Osteoblast (primary cell): ENCODE data around the gene TTC31. TPM values are rescaled to one million over a fixed set of nuclear protein-coding genes. Genes with fewer than 3 reads are reported as not detected.

ENCODE experiments used
- DNase-seq: peaks from one replicate; pipeline ENCODE4 v3.0.0; 2011; ENCODE audit warnings: low spot score, mixed read lengths; ENCODE audit not compliant: insufficient read length; ENCODE audit errors: missing footprints
- H2AFZ ChIP-seq: 2 replicates; pipeline ENCODE4 v1.6.0; 2011; ENCODE audit warnings: mild to moderate bottlenecking, low read length
- H3K27ac ChIP-seq: 2 replicates; pipeline ENCODE4 v1.5.1; 2011; ENCODE audit warnings: mild to moderate bottlenecking, low read depth, low read length, moderate library complexity
- H3K27me3 ChIP-seq: 2 replicates; pipeline ENCODE4 v1.6.0; 2012; ENCODE audit warnings: mild to moderate bottlenecking, control low read depth, inconsistent platforms, low read length, moderate library complexity; ENCODE audit not compliant: insufficient read depth
- H3K36me3 ChIP-seq: 2 replicates; pipeline ENCODE4 v1.5.1; 2011; ENCODE audit warnings: mild to moderate bottlenecking, low read length, control low read depth, moderate library complexity; ENCODE audit not compliant: insufficient read depth
- H3K4me1 ChIP-seq: 2 replicates; pipeline ENCODE4 v1.5.1; 2011; ENCODE audit warnings: mild to moderate bottlenecking, low read length, control low read depth, moderate library complexity; ENCODE audit not compliant: insufficient read depth
- H3K4me2 ChIP-seq: 2 replicates; pipeline ENCODE4 v1.6.0; 2011; ENCODE audit warnings: mild to moderate bottlenecking, low read length; ENCODE audit not compliant: insufficient read depth
- H3K4me3 ChIP-seq: fragments of 200-600 bp; sonication (generic); 3 replicates; pipeline ENCODE4 v1.5.1; 2012; ENCODE audit warnings: mild to moderate bottlenecking, low read length, inconsistent platforms; ENCODE audit not compliant: insufficient read depth
- H3K79me2 ChIP-seq: 2 replicates; pipeline ENCODE4 v1.6.0; 2012; ENCODE audit warnings: mild to moderate bottlenecking, low read length, control low read depth, inconsistent platforms; ENCODE audit not compliant: insufficient read depth
- H3K9me3 ChIP-seq: 2 replicates; pipeline ENCODE4 v1.5.1; 2011; ENCODE audit warnings: low read depth, low read length, control low read depth
- H4K20me1 ChIP-seq: 2 replicates; pipeline ENCODE4 v1.6.0; 2012; ENCODE audit warnings: mild to moderate bottlenecking, low read length, control low read depth; ENCODE audit not compliant: insufficient read depth
- total RNA-seq: library from RNA; depleted of rRNA; stranded (reverse); fragments of >200 nt; gene quantifications from 2 replicates; pipeline ENCODE4 v1.2.3, GENCODE V29; 2012
- TF ChIP-seq, protein P1 (sequence below): IDR thresholded peaks from 2 replicates; pipeline ENCODE4 v1.5.1; 2011; ENCODE audit warnings: mild to moderate bottlenecking, low read depth, low read length, moderate library complexity; ENCODE audit errors: extremely low read depth

The TTC31 gene
- total RNA-seq, 1 donor = 17.0 TPM

GRCh38 chr2:74501335-74502071, 18.6 kb downstream of the TTC31 start:
- no peak overlapping the region for H2AFZ ChIP-seq
- H3K4me2 ChIP-seq = no peak overlapping the region
- H3K36me3 ChIP-seq = peaks cover 14% of the 10 kb centered on the region
- H3K9me3 ChIP-seq = no peaks in the 10 kb centered on the region
- peaks cover 34% of the 10 kb centered on the region for H3K79me2 ChIP-seq
- H3K27me3 ChIP-seq = no peaks in the 10 kb centered on the region
- no peaks in the 10 kb centered on the region for H4K20me1 ChIP-seq
- no peak overlapping the region for H3K4me3 ChIP-seq
- H3K4me1 ChIP-seq = peaks cover 44% of the 10 kb centered on the region
- H3K27ac ChIP-seq = no peak overlapping the region
- DNase-seq = peak; percentile 83
- TF ChIP-seq, protein P1, sequence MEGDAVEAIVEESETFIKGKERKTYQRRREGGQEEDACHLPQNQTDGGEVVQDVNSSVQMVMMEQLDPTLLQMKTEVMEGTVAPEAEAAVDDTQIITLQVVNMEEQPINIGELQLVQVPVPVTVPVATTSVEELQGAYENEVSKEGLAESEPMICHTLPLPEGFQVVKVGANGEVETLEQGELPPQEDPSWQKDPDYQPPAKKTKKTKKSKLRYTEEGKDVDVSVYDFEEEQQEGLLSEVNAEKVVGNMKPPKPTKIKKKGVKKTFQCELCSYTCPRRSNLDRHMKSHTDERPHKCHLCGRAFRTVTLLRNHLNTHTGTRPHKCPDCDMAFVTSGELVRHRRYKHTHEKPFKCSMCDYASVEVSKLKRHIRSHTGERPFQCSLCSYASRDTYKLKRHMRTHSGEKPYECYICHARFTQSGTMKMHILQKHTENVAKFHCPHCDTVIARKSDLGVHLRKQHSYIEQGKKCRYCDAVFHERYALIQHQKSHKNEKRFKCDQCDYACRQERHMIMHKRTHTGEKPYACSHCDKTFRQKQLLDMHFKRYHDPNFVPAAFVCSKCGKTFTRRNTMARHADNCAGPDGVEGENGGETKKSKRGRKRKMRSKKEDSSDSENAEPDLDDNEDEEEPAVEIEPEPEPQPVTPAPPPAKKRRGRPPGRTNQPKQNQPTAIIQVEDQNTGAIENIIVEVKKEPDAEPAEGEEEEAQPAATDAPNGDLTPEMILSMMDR = no peak

DNA sequence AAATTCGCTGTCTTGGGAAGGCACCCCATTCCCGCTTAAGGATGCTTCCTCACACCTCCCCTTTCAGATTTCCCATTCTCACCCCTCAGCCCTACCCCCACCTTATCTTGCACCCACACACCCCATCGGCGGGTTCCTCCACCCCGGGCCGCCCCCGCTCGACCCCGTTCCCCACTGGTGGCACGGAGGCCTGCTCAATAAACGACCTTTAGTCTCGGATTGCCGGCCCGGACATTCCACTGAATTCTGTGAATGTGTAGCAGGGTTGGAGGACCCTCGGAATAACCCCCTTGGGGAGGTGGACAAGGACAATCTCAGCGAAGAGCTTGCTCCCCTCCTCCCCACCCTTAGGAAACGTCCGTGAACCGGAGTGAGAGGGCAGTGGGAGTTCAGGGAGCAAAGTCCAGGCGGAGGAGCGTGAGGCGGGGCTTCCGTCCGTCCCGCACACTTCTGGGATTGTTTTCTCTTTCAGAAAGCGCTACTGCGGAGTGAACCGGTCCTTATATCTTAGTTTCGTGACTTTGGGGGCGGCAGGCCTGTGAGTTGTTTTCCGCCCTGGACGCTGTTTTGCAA, 19.4 kb downstream of the TTC31 start:
- H3K27ac ChIP-seq = no peak overlapping the region
- TF ChIP-seq, protein P1 = no peak
- no peaks in the 10 kb centered on the region for H3K27me3 ChIP-seq
- H3K4me3 ChIP-seq = peak overlapping the region; percentile 80
- peaks cover 14% of the 10 kb centered on the region for H3K36me3 ChIP-seq
- no peaks in the 10 kb centered on the region for H4K20me1 ChIP-seq
- H3K4me2 ChIP-seq = peak overlapping the region; percentile 91
- peaks cover 41% of the 10 kb centered on the region for H3K79me2 ChIP-seq
- H3K4me1 ChIP-seq = peaks cover 50% of the 10 kb centered on the region
- H3K9me3 ChIP-seq = no peaks in the 10 kb centered on the region
- DNase-seq = peak; percentile 74
- H2AFZ ChIP-seq = no peak overlapping the region

DNA sequence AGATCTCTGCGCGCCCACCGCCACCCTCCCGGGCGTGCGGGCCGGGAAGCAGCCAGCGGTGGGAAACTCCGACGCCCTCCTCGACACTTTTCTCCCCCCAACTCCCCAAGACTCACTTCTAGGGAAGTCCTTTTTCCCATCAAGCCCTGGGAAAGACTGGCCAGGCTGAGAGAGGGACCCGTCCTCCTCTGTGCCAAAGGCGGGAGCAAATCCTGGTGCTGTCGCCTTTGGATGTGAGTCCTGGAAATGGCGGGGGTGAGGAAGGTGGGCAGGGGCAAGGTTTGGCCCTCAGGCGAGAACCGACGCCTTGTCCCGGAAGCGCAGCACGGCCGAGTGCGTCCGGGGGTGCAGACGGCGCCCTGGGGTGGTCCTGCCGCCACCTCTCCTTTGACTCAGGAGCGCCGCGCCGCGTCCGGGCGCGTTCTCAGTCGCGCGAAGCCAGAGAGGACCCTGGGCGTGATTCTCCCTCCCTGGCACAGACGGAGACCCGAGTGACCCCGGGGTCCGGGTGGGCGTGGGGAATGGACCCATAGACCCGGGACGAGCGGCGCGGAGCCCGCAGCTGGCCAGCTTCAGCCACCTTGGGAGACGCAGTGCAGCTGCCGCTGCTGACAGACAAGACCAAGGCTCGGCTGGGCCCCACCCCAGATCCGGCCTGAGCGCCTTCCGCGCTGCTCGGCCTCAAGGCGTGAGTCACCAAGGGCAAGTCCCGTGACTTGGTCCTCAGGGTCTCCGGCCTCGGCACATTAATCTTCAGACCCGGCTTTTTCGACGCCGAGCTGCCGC, 20.0 kb downstream of the TTC31 start:
- Histone ChIP-seq H3K79me2 (peaks cover 41% of the 10 kb centered on the region), H4K20me1 (no peaks in the 10 kb centered on the region), H3K27me3 (no peaks in the 10 kb centered on the region), H2AFZ (peak overlapping the region; percentile 82), H3K4me3 (peak overlapping the region; percentile 80), H3K4me1 (peaks cover 53% of the 10 kb centered on the region), H3K9me3 (no peaks in the 10 kb centered on the region), H3K4me2 (peak overlapping the region; percentile 91), H3K36me3 (peaks cover 14% of the 10 kb centered on the region), H3K27ac (peak overlapping the region; percentile 81)
- TF ChIP-seq, protein P1 = peak; percentile 16
- peak; percentile 99 for DNase-seq
